WERI-Rb-1 (cell line): Measurements from ENCODE around the gene FZD10.

Experiments
- DNase-seq: peaks from one replicate; pipeline ENCODE4 v3.0.0-alpha.2; 2020
- H3K27ac ChIP-seq: fragments of 250-450 bp; sonication (Bioruptor Pico); 2 replicates; pipeline ENCODE4 v1.5.1; 2020; ENCODE audit warnings: mild to moderate bottlenecking, moderate library complexity
- H3K27me3 ChIP-seq: fragments of 250-450 bp; sonication (Bioruptor Pico); 2 replicates; pipeline ENCODE4 v1.5.1; 2021; ENCODE audit warnings: mild to moderate bottlenecking, low read depth, moderate library complexity; ENCODE audit not compliant: insufficient read depth, severe bottlenecking
- H3K36me3 ChIP-seq: fragments of 250-450 bp; sonication (Bioruptor Pico); 2 replicates; pipeline ENCODE4 v1.5.1; 2020; ENCODE audit warnings: mild to moderate bottlenecking, moderate library complexity
- H3K4me3 ChIP-seq: 2 replicates; pipeline ENCODE4 v1.5.1; 2011; ENCODE audit warnings: low read depth, mild to moderate bottlenecking, control low read depth, low read length
- H3K9me3 ChIP-seq: fragments of 250-450 bp; sonication (Bioruptor Pico); 2 replicates; pipeline ENCODE4 v1.5.1; 2021; ENCODE audit warnings: mild to moderate bottlenecking, moderate library complexity; ENCODE audit not compliant: severe bottlenecking
- CTCF ChIP-seq: IDR thresholded peaks from 2 replicates; pipeline ENCODE4 v1.5.1; 2011; ENCODE audit warnings: low read depth, mild to moderate bottlenecking, control low read depth, inconsistent platforms, low read length

The FZD10 gene

GRCh38 chr12:130162267-130162666 is at the start of gene FZD10:
Gene FZD10, plus strand, starts transcription at chr12:130162464. Its CDS starts 479 bp downstream, at chr12:130162943.
- Histone ChIP-seq H3K27ac (peak within 1 kb of the TSS; percentile 49), H3K36me3 (no peaks in the 10 kb centered on the region), H3K27me3 (peaks cover 5% of the 10 kb centered on the region), H3K9me3 (no peaks in the 10 kb centered on the region), H3K4me3 (peak within 1 kb of the TSS; percentile 79)
- TF ChIP-seq CTCF = no peak
- DNase-seq = peak; percentile 75

- Histone ChIP-seq H3K36me3 (no peaks in the 10 kb centered on the region), H3K4me3 (no peak overlapping the region), H3K27ac (no peak overlapping the region), H3K9me3 (no peaks in the 10 kb centered on the region), H3K27me3 (no peaks in the 10 kb centered on the region)
- no peak for TF ChIP-seq CTCF
- no peak for DNase-seq
Observed at GRCh38 chr12:130114952-130115351, 47.3 kb upstream of the FZD10 start.

GRCh38 chr12:130115646-130116045 is 46.6 kb upstream of the FZD10 start:
- Histone ChIP-seq H3K9me3 (no peaks in the 10 kb centered on the region), H3K36me3 (no peaks in the 10 kb centered on the region), H3K27me3 (no peaks in the 10 kb centered on the region), H3K27ac (no peak overlapping the region), H3K4me3 (no peak overlapping the region)
- TF ChIP-seq CTCF = no peak
- DNase-seq = no peak

GRCh38 chr12:130116791-130117190 is 45.5 kb upstream of the FZD10 start:
- Histone ChIP-seq H3K36me3 (no peaks in the 10 kb centered on the region), H3K4me3 (no peak overlapping the region), H3K27ac (peak overlapping the region; percentile 79), H3K27me3 (no peaks in the 10 kb centered on the region), H3K9me3 (no peaks in the 10 kb centered on the region)
- DNase-seq = no peak
- TF ChIP-seq CTCF = no peak

GRCh38 chr12:130117233-130117632 is 45.0 kb upstream of the FZD10 start:
- H3K27ac ChIP-seq = peak overlapping the region; percentile 79
- peak; percentile 52 for DNase-seq
- H3K9me3 ChIP-seq = no peaks in the 10 kb centered on the region
- H3K27me3 ChIP-seq = no peaks in the 10 kb centered on the region
- H3K36me3 ChIP-seq = no peaks in the 10 kb centered on the region
- no peak for TF ChIP-seq CTCF
- H3K4me3 ChIP-seq = 0 out of 2 replicates have a peak overlapping the region, but pooled peaks have one; percentile 12

GRCh38 chr12:130117701-130118100 is 44.6 kb upstream of the FZD10 start:
- TF ChIP-seq CTCF = no peak
- peak; percentile 44 for DNase-seq
- Histone ChIP-seq H3K27me3 (no peaks in the 10 kb centered on the region), H3K27ac (peak overlapping the region; percentile 79), H3K4me3 (no peak overlapping the region), H3K36me3 (no peaks in the 10 kb centered on the region), H3K9me3 (no peaks in the 10 kb centered on the region)
